ENCODE data around the gene PPME1.

Gene PPME1

GRCh38 chr11:74299015-74299414 is 127.9 kb downstream of the PPME1 start:
- H3K4me3 ChIP-seq (replicated peaks; ENCODE audit: low read depth, low read length) = no peak overlapping the region
- no peak for TF ChIP-seq CTCF (IDR thresholded peaks at IDR 0.05; ENCODE audit: low read length, missing control alignments)
- no peak for DNase-seq (ENCODE audit: low read depth)
